H54 (cell line): ENCODE measurements around the gene GCG.

Experiments used
- DNase-seq: peaks from one replicate; pipeline ENCODE4 v3.0.0; 2011; ENCODE audit warnings: low spot score, mixed read lengths; ENCODE audit not compliant: insufficient read length
- FAIRE-seq: peaks from 3 replicates; lab custom pipeline; 2011; peaks lifted over from hg19 to GRCh38; lab: Jason Lieb, UNC
- POLR2A ChIP-seq: IDR thresholded peaks from 2 replicates; pipeline ENCODE4 v1.6.1; 2011; ENCODE audit warnings: low read depth, mild to moderate bottlenecking, low read length

Gene GCG

DNA sequence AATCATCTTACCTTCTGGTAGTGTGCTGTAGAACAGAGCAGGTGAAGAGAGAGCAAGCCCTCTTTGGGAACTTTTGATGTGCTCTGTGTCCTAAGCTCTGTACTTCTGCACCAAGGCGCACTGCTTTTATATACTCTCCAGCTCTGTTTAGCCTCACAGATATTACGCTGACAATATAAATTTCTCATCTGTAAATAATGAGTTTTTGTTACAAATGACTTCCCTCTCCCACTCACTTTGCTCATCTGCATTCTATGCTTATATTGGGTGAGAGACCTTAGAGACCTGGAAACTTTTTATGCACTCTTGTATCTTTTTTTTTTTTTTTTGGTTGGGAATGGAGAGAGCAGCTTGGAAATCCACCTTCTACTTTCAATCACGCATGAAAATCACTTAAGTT is at the start of gene GCG:
Gene GCG, minus strand, starts transcription at position 101 of the 400 bp plus-strand sequence. CDS start 3,069 bp downstream, outside the sequence.
- no peak for FAIRE-seq

DNA sequence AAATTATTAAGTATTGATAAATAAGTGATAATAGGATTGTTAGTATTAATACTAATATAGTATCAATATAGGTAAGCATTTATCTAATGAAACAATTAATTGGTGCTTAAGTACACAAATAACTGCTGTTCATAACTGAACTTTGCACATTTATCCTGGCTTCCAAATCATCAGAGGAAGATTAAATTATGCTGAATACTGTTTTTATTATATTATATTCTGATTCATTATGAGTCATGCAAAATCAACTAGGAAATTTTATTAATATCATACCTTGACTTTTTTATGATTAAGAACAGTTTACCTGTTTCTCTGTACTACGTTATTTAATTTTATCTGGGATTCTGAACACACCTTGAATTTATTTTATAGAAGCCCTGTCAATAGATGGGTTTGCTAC is 48.6 kb upstream of the GCG start:
- FAIRE-seq (no peak), DNase-seq (no peak)
- TF ChIP-seq POLR2A: no peak

More for the DNA sequence above, at the start of gene GCG:
- no peak for DNase-seq
- no peak for TF ChIP-seq POLR2A

DNA sequence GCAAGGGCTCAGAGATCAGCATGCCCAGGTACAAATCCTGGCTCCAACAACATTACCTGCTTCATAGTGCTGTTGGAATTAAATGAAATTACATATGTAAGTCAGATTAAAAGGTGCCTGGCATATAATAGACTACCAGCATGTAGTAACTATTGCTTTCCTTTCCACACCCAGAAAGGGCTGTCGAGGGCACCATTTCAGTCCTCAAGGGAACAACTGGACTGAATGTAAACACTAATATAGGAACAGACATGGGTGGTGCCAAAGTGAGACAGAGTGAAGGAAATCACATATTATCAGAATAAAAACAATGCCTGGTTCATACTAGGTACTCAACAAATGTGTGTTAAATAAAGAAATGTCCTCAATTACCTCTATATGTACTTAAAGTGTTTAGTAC is 47.9 kb upstream of the GCG start:
- DNase-seq (no peak), FAIRE-seq (no peak)
- TF ChIP-seq POLR2A: no peak

DNA sequence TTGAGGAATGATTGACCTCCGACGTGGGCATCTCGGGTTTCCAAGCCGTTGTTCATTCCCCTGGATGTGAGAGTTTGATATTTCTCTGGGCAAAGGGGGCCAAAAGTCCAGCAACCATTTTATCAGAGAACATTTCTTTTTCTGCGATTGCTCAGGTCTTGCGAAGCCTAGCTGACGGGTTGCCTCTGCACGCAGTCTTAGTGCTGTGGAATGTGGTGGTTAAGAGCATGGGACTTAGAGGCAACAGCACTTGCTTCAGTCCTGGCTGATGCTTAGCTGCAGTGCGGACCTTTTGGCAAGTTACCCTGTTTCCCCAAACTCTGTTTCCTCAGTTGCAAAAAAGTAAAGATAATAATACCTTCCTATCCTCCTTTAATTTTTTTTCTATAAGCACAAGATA is 46.2 kb upstream of the GCG start:
- DNase-seq: no peak
- TF ChIP-seq POLR2A: no peak
- FAIRE-seq: no peak

DNA sequence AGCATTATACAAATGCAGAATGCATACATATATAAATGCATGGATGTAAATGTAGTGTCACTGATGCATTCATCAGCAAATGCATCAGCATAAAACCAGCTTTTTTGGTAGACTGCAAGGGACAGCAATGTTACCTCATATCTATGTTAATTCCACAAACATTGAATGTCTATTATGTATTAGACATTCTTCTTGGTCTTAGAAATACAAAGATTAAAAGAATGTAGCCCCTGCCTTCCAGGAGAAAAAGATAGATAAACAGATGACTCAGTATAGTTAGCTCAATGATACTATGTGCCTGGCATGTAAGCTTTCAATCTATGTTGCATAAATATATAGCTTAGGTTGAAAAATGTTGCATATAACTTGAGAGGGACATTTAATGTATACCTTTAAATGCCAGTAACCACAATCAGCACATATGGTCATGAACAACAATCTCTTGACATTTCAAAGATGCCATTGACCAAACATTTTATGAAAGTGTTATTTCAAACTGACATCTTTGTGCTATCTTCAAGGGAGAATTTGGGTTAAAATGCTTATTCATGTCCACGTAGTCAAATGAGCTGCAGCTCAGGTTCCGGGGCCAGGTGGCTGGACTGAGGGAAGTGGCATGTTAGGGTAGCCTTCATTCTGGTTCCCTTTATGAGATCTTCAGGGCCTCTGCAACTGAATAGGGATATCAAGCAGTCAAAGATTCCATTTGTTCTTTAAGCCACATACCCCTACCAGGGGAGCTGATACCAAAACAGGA is 45.2 kb upstream of the GCG start:
- DNase-seq (no peak), FAIRE-seq (no peak)
- TF ChIP-seq POLR2A: no peak

DNA sequence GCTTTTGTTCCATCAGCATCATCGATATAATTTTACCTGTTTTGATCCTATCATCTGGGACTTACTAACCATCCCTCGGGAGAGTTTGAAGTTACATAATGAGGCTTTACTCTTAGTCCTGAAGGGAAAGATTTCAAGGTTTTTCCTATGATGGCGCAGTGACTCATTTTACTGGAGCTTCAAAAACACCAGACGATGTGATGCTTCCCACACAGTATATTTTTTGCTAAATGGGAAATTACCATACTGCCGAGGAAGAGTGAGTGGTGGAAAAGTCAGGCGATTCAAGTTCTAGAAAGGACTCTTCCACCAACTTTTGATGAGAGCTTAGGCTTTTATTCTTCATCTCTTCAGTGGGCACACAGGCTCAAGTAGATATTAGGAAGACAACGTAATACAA is 44.6 kb upstream of the GCG start:
- peak; percentile 78 for FAIRE-seq
- no peak for TF ChIP-seq POLR2A
- DNase-seq: no peak

DNA sequence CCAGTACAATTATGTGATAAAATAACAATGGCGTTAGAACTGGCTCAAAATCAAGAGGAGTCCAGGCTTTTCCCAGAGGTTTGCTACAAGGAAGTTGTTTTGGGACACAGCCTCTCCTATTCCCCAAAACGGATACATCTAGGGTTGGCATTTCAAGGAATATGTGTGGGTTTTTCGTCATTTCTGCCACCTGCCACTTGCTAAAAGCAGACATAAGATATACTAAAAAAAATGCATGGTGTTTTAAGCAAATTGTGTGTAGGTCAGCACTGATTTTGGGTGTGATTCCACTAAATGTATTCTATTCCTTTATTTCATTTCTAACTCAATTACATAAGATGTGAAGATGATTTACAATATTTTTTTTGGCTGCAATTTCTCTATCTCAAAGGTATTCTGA is 36.4 kb upstream of the GCG start:
- FAIRE-seq (no peak), DNase-seq (no peak)
- no peak for TF ChIP-seq POLR2A

DNA sequence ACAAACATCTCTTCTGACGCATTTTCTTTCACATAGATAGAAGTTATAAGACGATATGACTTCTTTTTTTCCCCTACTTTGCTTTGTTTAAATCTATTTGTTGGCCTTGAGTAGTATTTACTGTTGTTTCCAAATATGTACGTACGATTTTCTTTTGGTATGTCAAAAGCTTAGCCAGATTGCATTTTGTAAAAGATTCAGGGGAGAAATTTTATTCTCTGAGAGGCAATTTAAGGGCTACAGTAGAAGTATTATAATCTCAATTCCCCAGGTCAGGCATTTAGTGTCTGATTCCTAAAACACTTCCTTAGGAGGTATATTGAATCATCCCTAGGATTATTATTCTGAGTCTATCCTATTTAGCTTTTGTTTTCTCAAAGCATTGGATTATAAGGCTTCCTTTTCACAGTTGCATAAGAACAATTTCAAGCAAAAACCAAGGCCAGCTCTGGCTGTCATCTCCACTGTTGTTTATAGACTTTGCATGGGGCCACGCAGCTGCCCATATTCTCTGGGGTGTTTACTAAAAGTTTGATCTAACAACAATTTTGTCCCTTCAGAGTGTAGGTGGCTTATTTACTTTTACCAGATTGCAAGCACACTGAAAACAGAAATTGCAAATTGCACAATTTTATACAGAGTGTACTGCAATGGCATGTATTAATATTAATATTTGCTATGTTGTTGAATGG is 33.6 kb upstream of the GCG start:
- FAIRE-seq (no peak), DNase-seq (no peak)

DNA sequence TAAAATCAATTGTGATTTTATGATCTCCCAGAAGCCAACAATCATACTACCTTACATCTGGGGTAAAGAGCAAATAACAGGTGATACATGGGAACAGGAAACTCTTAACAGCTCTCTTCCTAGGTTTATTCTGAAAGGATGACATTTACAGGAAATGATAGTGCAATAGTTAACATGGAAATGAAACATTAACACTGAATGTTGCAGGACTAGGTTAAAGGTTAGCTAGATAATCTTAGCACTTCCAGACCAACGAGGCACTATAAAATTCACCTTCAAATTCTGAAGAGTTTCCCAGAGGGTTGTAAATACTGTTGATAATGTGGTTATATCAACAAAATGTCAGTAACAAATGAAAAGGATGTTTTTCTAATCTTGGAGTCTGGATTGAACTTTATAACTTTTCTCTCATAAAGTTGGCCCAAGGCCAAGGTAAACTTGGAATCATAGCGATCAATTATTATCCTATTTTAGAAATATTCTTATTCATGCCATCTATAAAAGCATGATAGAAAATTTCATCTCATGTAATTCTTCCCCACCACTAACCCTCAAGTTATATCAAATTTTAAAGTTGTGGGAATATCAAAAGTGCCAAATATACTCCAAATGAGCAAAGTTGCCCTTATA is 32.9 kb upstream of the GCG start:
- no peak for TF ChIP-seq POLR2A
- DNase-seq (no peak), FAIRE-seq (peak; percentile 11)

More for the DNA sequence above, 33.6 kb upstream of the GCG start:
- no peak for TF ChIP-seq POLR2A

DNA sequence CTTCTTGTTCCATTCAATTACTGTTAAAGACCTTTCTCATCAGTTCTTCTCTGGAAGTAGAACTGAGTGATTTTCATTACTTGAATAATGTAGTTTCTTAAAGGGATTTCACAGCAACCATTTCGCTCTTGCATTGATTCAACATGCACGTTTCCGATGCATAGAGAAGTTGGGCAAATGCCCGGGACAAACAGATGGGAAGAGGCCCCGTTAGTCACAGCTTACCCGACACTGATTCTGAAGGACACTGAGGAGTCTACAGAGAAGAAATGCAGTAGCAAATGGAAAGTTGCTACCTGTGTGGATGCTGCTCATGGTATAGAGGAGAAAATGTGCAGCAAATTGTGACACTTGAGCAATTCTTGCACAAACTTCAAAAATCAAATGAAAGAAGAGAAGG is 32.3 kb upstream of the GCG start:
- DNase-seq: no peak
- TF ChIP-seq POLR2A: no peak
- no peak for FAIRE-seq

DNA sequence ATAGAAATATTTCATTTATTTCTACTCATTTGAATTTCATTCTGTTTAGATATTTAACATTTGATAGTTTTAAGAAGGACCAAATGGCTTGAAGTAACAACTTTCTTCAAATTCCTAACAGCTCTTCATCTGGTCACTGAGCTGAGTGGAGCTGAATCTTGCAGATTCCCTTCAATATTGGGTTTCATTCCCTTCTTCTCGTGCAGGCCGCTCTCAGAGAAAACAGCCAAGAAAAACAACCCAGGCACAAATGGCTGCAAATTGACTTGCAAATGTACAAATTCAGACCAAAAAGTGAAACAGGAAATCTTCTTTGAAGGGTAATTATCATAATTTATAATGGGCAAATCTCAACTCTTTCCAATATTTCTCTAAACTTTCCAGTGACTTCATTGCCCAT is 30.3 kb upstream of the GCG start:
- FAIRE-seq: no peak
- TF ChIP-seq POLR2A: no peak
- DNase-seq: no peak

DNA sequence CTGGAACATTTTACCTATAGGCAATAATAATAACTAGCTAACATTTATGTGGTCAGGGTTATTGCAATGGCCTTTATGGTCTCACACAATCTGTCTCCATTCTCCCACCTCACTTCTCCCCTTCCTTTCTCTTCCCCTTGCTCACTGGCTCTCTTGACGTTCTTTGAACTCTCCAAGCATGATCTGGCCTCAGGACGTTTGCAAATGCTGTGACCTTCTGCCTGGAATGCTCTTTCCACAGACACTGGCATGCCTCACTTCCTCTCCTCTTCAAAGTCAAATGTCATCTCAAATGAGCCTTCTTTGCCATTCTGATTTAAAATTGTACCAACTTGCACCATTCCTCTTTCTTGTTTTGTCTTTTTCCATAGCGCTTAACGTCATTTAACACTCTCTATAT is 25.3 kb upstream of the GCG start:
- FAIRE-seq: no peak
- no peak for TF ChIP-seq POLR2A
- DNase-seq: no peak

DNA sequence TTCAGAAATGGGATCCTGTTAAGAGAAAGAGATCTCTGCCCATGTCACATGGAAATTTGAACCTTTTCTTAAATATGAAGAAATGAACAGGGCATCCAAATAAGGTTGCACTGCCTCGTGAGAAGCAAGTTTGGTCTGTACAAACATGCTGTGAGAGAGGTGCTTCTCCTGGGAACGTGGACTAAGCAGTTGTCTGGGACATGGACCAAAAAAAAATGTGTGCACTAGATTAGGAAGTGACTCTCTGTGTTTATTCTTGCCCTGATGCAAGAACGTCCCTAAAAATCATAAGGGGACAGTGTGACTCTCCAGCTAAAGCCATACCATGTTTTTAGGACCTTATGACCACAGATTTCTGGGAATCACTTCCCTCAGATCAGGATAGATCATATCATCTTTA is 23.7 kb upstream of the GCG start:
- no peak for TF ChIP-seq POLR2A
- DNase-seq (no peak), FAIRE-seq (no peak)

DNA sequence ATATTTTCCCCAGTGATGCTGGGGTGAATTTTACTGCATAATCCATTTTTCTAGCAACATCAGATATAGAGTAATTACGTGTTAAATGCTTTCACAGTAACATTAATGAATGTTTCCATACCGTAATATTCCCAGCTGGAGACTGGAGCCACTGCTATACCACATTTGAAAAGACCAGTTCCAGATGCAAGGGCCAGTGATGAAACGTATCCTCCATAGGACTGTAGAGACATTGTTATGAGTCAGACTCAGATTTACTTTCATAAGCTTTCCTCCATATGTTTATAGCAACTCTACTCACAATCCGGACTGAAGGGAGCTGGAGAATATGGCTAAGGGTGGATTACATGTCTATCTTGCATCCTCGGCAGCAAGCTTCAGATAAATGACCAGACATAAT is 22.7 kb upstream of the GCG start:
- FAIRE-seq (no peak), DNase-seq (no peak)
- no peak for TF ChIP-seq POLR2A
